22Rv1 (cell line): ENCODE measurements around the gene SESN3.

Experiments used
- CTCF ChIP-seq: fragments of 450-650 bp; IDR thresholded peaks from 2 replicates; pipeline ENCODE4 v1.5.1; 2017; ENCODE audit warnings: mild to moderate bottlenecking
- ZFX ChIP-seq: fragments of 450-650 bp; IDR thresholded peaks from 2 replicates; pipeline ENCODE4 v1.6.1; 2017; ENCODE audit warnings: antibody characterized with exemption, borderline replicate concordance

GRCh38 chr11:95140397-95141033 lies 90.5 kb downstream of the SESN3 start:
- TF ChIP-seq CTCF (no peak), ZFX (no peak)
